Posterior cingulate gyrus (tissue), 11 donors: ENCODE results near the gene IMMP1L.
"Not testable (repeated sequence)": the region's sequence is repeated elsewhere in the genome, so short reads cannot be mapped to it uniquely, and the experiment has no call there.

Experiments used
- DNase-seq, 10 donors: peaks; one replicate each; pipeline versions ENCODE4 v3.0.0 to v3.0.0-alpha.2; 2020 to 2021; ENCODE audit warnings: mixed read lengths in 3 of 10
- intact Hi-C: fragments of 100-400 bp; cut with DNase I; formaldehyde crosslinking; loops from one replicate; pipeline ENCODE4 v1.15.1; 2023

The IMMP1L gene, protein sequence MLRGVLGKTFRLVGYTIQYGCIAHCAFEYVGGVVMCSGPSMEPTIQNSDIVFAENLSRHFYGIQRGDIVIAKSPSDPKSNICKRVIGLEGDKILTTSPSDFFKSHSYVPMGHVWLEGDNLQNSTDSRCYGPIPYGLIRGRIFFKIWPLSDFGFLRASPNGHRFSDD

DNA sequence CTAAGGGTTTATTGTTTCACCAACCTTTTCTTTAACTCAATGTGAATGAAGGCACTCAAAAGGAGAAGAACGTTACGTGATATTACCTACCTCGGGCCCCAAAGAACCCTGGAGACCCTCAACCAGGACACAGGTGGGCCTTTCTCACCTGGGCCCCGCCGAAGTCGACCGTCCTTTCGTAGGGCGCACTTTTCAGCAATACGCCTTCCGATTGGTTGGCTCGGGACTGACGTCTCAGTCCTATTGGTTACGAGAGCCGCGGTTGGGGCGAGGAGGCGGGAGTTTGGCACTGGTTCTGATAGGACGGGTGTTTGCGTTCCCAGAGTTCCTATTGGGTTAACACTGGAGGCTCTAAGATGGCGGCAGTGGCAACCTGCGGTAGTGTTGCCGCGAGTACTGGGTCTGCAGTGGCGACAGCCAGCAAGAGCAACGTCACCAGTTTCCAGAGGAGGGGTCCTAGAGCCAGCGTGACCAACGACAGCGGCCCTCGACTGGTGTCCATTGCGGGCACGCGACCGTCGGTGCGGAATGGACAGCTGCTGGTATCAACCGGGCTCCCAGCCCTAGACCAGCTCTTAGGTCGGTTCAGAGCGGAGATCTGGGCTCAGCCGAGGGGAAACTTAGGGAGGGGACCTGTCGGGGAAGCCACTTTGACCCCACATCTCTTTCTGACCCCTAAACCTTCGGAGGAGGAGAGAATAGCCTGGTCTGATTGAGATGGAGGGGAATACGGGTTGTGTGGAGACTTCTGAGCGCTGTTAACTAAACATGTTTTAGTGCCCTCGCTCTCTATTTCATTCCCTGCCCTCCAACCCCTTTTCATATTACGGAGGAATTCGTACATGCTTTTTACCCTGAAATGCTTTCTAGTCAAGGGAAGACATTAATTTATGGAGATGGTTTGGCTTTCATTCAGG, at the start of gene IMMP1L, which contains the start of gene ELP4:
Gene IMMP1L, minus strand, starts transcription at position 194 of the 917 bp plus-strand sequence. CDS start 46,346 bp downstream, outside the sequence.
Gene ELP4, plus strand, starts transcription at position 339 of the 917 bp plus-strand sequence. Its CDS starts 18 bp downstream, at position 357.
- peak; percentile 93 to 99 (median 97) for DNase-seq
- intact Hi-C loops: no loop called here

DNA sequence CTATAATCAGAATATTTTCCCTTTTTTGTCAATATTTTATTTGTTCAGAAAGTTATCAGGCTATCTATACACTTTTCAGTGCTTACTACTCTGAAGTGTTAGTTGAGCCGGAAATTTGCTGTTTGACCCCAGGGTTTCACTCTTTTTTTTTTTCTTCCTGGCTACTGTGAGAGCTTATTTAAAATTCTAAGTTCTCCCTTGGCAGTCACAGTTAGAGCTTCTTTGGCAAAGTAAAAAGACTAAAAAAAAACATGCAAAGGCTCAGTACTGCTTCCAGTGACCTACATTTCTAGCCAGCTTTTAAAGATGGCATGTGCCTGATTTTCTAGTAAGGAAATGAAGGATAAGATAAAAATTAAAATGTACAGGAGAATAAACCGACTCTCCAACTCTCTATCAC, 48.6 kb upstream of the IMMP1L start:
- intact Hi-C loops: no loop called here
- DNase-seq: no peak

DNA sequence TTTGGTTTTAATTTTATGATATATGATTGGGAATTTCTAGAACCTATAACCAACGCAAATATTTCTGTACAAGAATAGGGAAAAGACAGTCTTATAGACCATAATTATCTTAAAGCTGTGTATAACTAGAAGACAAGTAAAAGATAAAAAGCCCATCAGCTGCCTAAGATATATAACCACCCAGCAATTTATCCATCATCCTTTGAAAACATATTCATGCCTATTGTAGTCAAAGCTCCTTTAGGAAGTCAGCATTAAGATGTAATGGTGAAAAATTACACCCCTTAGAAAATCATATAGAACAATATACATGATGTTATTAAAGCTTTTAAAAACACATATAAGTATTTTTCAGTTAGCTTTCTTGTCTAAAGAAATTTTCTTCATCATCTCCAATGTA, 46.5 kb upstream of the IMMP1L start:
- intact Hi-C loops: no loop called here
- DNase-seq: no peak

DNA sequence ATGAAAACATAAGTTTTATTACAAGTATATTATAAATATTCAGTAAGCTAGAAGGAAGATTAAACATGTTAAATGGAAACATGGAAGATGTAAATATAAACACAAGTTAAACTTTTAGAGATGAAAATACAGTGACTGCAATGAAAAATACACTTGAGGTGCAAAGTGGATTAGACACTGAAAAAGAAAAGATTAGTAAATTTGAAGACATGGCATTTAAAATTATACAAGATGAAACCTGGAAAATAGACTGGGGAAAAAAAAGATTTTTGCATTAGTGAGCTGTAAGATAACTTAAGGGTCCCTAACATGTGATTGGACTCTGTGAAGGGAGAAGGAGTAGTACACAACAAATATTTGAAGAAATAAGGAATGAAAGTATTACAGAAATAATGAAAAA, 33.4 kb upstream of the IMMP1L start:
- intact Hi-C loops: no loop called here

DNA sequence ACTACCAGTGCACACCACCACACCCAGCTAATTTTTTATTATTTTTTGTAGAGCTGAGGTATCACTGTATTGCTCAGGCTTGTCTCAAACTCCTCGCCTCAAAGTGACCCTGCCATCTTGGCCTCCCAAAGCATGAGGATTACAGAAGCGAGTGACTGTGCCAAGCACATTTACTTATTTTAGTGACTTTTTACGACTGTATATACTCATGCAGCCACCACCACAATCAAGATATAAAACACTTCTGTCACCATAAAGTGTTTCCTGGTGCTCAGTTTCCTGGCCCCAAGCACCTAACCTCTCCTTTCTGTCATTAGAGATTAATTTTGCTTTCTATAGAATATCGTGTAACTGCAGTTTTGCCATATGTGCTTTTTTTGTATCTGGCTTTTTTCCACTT, 26.1 kb upstream of the IMMP1L start:
- no peak for DNase-seq
- intact Hi-C loops: no loop called here

More for the DNA sequence above, 33.4 kb upstream of the IMMP1L start:
- no peak for DNase-seq

DNA sequence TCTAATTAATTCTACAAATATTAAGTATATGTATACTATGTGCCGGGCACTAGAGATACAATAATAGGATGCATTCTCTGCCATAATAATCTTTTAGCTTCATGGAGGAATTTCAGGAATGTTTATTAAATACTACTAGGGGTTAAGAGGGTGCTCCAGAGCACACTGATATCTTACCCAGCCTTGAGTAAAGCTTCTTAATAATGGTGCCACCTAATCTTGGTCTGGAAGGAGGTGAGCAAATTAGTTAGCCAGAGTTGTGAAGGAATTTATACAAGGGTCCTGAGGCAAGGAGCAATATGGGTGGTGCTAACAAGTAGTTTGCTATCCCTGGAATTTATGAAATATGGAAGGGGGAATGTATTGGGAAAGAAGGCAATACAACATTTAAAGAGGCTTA, 21.9 kb upstream of the IMMP1L start:
- DNase-seq: no peak
- intact Hi-C loops: no loop called here

DNA sequence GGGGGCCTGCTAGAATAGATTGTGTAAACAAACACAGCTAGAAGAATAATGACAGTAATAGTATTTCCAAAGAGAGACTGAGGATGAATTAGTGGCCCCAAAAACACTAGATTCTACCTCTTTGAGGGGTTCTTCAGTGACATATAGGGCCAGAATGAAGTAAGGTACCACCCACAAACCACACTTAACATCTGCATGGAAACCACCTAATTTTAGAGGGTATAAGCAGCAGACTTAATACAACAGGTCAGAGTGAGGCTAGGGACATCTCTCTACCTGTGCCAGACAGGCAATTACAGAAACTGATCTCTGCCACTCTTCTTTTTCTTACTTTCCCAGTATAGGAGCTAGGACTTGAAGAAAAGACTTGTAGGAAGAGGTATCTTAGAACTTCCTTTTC, 20.3 kb upstream of the IMMP1L start:
- no peak for DNase-seq
- intact Hi-C loops: no loop called here

DNA sequence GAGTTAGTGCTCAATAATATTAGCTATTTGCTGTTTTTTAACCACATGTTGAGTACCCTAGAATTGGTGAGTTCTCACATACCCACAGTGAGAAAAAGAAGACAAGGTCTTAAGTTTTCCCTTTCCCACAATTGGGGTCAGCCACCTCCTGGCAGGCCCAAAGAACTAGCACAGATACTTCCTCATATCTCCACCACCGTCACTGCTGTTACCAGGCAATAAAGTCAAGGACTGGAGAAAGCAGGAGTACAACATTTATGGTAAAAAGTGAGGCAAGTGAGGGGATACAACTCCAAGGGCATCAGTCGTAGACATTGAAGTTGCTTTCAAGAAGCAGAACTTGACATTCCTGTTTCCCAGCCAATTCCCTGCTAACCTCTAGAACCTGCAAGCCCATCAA, 19.8 kb upstream of the IMMP1L start:
- intact Hi-C loops: no loop called here
- no peak for DNase-seq

DNA sequence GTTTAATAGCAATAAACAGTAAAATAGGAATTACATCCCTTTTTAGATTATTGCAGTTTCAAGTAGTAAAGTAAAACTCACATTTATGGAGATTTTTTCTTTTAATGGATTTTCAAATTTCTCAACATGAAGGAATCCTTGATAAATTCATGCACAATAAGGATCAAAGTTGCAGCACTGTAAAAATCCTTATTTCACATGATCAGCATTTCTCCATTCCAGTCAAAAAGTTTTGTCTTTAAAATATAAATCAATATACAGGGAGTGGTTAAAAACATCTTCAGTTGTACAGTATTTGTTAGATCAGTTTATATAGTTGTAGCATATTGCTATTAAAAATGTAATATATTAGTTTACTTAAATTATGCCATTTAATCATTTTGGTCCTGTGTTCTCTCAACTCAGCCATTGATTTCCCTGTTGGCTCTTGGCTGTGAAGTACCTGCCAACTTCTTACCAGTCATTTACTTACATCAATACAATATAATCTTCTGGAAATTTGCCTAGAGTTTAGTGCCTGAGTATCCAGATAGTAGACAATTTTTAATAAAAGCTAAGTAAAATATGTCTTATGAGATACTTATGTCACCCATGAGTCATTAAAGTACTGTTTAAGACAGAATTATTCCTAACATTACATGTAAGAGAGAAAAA, 12.2 kb upstream of the IMMP1L start:
- intact Hi-C loops: no loop called here
- no peak for DNase-seq

DNA sequence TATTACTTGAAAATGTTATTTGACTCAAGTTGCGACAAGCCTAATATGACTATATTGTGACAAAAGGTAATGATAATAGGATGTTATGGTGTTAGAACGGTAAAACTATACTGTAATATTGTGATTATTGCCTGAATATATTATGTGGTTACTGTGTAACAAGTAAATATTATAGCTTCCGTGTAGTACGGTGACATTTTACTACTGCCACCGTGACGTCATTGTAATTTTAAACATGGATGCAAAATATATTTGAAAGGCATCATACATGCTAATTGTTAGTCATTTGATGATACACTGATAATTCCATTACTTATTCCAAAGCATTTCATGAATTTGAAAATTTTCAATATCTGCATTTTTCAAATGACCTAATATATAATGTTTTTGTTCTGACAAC, 2.7 kb upstream of the IMMP1L start:
- intact Hi-C loops: no loop called here
- no peak for DNase-seq

DNA sequence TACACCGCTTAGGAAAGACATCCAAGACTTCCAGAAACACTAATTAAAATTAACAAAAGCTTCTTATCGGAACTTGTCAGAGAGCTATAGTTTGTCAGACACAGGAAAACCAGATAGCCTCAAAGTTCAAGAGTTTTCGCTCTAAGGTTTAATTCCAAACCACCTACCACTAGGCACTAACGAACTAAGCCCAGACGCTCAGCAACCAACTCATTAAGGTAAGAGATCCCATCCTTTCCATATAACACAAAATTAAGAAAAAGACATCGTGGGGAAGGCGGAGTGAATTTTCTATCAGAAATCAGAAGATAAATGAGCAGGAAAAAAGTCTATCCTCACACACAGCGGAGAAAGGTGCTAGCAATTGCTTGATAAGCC, 382 bp downstream of the IMMP1L start:
- DNase-seq: no peak
- intact Hi-C loops: no loop called here

DNA sequence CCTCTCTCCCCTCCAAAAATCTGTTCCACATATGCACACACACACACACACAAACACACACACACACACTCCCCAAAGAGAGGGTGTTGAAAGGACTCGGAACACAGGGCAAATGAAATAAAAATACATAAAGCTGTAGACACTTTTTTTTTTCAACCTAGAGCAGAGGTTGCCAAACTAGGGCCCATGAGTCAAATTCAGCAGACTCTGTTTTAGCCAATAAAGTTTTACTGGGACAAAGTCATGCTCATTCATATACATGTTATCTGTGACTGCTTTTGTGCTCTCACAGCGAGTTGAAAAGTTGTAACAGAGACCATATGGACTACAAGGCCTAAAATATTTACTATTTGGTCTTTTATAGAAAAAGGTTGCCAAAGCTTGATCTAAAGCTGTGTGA, 8.9 kb downstream of the IMMP1L start:
- intact Hi-C loops: no loop called here
- no peak for DNase-seq

DNA sequence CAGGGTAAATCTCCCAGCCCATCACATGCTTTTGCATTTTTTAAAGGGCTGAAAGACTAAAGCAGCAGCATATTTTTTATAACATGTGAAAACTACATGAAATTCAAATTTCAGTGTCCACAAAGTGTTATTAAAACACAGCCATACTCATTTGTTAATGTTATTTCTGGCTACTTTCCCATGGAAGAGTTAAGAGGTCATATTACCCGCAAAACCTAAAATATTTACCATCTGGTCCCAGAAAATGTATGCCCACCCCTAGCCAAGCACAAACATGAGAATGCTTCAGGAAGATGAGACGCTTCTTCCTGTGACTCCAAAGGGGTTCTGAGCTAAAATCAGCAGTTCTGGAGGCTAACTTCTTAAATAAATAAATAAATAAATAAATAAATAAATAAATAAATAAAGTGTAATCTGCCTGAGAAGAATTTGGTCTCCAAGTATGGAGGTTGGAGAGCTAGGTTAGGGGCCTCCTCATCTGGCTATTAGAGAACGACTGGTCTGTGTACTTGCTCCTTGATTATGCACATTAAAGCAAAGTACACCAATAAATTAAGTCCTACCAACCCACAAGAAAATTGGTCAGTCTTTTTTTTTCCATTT, 9.7 kb downstream of the IMMP1L start:
- intact Hi-C loops: no loop called here
- no peak for DNase-seq

DNA sequence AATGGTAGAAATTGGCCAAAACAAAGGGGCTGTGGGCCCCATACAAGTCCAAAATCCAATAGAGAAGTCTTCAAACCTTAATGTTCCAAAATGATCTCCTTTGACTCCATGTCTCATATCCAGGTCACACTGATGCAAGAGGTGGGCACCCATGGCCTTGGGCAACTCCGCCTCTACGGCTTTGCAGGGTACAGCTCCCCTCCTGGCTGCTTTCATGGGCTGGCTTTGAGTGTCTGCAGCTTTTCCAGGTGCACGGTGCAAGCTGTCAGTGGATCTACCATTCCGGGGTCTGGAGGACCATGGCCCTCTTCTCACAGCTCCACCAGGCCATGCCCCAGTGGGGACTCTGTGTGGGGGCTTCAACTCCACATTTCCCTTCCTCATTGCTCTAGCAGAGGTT, 15.7 kb downstream of the IMMP1L start:
- intact Hi-C loops: not testable (repeated sequence)
- peak in 2 of 10 donors; percentile 50 to 63 for DNase-seq

DNA sequence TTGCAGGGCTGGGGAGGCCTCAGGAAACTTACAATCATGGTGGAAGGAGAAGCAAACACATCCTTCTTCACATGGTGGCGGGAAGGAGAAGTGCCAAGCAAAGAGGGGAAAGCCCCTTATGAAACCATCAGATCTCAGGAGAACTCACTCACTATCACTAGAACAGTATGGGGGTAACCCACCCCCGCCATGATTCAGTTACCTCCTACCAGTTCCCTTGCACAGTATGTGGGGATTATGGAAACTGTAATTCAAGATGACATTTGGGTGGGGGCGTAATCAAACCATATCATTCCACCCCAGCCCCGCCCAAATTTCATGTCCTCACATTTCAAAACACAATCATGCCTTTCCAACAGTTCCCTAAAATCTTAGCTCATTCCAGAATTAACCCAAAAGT, 16.2 kb downstream of the IMMP1L start:
- intact Hi-C loops: no loop called here
- DNase-seq: no peak

DNA sequence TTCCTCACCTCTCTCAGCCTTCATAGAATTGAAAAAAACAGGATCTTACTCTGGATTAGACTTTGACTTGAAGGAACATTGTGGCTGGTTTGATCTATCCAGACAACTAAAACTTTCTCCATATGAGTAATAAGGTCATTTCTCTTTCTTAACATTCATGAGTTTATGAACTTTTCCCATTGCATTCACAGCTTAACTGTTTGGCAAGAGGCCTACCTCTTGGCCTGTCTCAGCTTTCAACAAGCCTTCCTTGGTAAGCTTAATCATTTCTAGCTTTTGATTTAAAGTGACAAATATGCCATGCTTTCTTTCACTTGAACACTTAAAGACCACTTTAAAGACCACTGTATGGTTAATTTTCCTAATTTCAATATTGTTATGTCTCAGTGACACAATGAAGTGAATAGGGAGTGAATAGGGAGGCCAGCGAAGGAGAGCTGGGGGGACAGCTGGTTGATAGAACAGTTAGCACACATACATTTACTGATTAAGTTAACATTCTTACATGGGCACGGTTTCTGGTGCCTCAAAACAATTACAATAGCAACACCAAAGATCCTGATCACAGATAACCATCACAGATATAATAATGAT, 17.0 kb downstream of the IMMP1L start:
- intact Hi-C loops: no loop called here
- DNase-seq: no peak

DNA sequence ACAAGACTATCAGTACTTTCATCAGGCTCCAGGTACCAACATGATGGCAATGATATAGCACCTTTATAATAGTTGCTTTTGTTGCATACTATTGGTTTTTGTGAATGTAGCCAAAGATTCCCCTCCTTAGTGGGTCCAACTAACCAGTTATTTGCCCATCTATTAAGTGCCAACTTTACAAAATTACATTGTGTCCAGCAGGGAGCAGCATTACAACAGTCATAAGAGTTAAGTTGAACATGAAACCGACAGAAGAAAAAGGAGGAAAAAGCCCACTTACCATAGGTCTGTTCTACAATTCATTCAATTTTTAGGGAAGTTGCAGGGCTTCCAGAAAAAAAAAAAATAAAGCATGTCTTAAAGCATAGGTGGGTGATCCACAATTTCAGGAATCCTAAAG, 21.6 kb downstream of the IMMP1L start:
- no peak for DNase-seq
- intact Hi-C loops: no loop called here

DNA sequence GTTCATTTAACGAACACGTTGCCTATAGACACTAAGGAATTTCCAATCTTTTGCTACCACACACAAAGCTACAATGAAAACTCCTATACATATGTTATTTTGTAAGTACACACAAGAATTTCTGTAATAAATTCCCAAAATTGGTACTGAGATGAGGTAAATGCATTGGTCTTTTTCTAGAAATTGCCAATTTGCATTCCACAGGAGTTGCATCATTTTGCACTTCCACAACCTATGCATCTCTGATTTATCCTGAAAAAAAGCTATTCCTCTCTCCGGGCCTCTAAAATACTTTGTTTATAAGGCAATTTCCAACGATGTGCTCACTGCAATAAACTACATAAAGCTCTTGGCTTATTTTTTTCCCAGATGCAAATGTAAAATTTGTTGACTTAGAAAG, 24.9 kb downstream of the IMMP1L start:
- intact Hi-C loops: no loop called here
- no peak for DNase-seq

DNA sequence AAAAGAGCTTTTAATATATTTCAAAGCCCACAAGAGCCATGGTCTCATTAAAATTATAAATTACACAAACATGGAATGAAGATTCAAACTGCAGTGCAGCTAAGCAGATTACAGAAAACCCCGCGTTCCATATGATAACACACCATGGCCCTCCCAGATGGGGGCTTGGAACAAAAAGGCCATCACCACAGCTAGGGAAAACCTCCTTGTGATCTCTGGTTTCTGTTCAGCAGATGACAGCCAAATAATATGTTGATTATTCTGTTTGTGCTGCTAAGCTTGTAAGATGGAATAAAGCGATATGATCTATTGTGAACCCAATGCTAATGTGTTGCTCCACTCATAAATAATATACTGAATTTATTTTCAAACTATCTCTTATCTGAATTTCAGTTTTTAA, 28.5 kb downstream of the IMMP1L start:
- intact Hi-C loops: no loop called here
- DNase-seq: no peak

DNA sequence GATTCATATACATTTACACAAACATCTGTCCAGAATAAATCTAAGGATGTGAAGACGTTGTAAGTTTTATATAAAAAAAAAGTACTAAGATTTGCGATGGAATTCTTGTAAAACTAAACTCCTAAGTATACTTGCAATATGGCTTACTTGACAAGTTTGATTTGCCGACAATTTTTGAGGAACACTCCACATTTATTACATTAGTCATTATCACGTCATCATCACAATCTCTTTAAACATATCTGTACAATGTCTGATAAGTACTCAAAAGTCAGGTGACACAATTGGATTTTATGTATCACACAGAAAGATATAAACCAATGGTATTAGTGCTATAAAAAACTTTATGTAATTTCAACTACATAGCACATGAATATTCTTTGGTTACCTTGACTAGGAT, 30.4 kb downstream of the IMMP1L start:
- DNase-seq: no peak
- intact Hi-C loops: no loop called here

DNA sequence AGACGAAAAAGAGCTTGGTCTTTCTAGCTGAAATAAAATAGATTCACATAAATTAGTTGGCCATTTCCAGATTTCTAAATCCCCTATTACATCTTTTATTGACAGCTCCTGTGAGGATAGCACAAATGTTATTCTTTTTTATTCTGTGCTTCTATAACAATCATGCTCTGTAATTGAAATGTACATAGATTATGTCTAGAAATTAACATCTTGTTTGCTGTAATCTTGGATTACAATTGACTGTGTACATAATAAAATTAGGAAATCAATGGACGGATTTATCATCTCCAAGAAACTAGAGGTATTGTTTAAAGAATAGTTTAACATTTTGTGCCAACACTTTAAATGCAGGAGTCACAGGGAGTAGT, 31.2 kb downstream of the IMMP1L start:
- intact Hi-C loops: no loop called here
- no peak for DNase-seq
